T-helper 1 cell (primary cell): ENCODE data around the gene SHISA7.

Experiments used
- DNase-seq, 5 donors: peaks; one replicate each; pipeline ENCODE4 v3.0.0-alpha.2; 2012 to 2020

SHISA7 gene

GRCh38 chr19:55385724-55386492 is 57.2 kb downstream of the SHISA7 start, which contains the start of gene RPL28:
TSS of gene RPL28 (plus strand) at chr19:55385932. CDS start at chr19:55386358, 426 bp downstream.
- peak; percentile 94 to 99 (median 97) for DNase-seq

DNA sequence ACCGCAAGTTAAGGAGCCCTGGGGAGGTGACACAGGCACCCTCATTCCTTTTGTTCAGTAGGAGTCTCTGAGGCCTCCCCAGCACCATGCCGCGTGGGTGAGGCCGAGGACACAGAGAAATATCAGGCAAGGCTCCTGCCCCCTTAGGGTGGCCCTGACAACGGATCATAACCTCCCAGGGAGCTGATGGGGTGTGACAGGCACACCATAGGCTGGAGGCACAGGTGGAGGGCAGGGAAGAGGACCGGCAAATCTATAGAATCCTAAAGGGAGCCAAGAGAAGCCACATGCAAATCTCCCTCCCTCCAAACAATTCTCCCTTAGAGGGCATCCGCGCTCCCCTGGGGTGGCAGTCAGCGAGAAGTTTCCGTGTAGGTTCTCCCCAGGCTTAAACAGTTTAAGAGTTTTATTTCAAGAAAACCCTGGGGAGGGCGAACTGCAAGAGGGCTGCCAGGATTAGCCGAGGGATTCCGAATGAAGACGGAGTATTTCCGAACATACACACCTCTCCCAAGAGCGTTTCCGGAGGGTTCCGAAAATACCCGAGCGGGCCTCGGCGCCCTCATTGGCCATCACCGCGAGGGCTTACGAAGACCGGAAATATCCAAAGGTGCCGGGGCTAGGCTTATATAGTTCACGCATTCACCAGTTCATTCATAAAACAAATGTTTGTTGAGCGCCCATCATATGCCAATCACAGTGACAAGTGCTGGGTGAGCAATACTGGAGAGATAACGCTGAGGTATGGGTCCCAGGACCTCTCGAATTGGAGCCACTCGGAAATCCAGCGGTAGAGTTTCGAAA is 58.0 kb downstream of the SHISA7 start:
- peak; percentile 84 to 96 (median 93) for DNase-seq

GRCh38 chr19:55384131-55384919 is 58.8 kb downstream of the SHISA7 start, which contains the start of gene TMEM238:
TSS of gene TMEM238 (minus strand) at chr19:55384292. CDS start at chr19:55384259, 33 bp downstream.
- DNase-seq: peak in 2 of 5 donors; percentile 33 to 37

DNA sequence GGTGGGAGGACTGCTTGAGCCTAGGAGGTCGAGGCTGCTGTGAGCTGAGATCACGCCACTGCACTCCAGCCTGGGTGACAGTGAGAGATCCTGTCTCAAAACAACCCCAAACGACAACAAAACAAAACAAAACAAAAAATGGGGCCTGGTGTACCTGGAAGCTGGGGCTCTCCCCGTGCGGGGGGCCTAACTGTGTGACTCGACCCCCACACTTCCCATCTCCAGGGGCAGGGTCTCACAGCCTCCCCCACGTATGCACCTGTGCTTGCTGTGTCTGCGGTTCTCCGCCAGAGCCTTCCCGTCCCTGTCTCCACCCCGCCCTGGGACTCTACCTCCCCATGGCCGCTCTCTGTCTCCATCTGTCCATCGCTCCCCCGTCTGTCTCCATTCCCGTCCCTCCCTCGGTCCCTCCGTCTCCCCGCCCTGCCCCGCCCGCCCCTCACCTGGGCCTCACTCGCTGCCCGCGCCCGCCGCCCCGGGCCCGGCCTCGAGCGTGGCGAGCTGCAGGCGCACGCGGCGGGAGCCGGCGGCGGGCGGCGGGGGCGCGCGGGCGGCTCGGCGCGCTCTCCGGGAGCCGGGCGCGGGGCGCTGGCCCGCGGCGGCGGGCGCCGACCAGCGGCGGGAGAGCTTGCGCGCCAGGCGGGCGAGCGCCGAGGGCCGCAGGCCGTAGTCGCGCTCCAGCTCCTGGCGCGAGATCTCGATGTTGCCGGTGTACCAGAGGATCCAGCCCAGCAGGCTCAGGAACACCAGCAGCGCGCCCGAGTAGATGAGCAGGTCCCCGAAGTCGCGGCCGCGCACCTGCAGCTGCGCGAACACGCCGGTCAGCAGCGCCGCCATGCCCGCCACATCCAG is 59.6 kb downstream of the SHISA7 start:
- peak in 3 of 5 donors; percentile 38 to 63 (median 40) for DNase-seq

DNA sequence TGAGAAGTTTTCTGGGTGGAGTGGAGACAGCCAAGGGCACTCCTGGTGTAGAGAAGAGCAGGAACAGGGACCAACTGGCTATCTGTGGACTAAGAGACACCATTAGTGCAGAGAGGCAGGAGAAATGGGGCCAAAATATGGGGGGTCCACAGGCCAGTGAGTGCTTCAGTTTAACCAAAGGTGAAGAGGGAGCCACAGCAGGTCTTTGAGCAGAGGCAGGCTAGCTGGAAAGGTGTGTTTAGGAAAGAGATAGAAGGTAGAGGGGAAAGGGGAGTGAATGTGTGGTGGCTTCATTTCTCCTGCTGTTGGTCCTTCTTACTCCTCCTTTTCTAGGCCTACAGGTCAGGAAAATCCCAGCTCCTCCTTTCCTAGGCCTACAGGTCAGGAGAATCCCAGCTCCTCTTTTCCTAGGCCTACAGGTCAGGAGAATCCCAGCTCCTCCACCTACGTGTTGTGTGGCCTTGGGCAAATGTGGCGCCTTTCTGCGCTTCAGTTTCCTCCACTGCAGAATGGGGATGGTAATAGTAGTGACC is 60.5 kb downstream of the SHISA7 start:
- DNase-seq: no peak

- no peak for DNase-seq
Measured at GRCh38 chr19:55382013-55382412, 61.1 kb downstream of the SHISA7 start.

- no peak for DNase-seq
Measured at GRCh38 chr19:55379174-55379573, 63.9 kb downstream of the SHISA7 start.
